HepG2 (cell line): ENCODE results near the gene ETHE1.

ENCODE experiments used
- BRCA1 ChIP-seq: sonication (generic); formaldehyde crosslinking; IDR thresholded peaks from 2 replicates; pipeline ENCODE4 v1.4.0; 2020; ENCODE audit warnings: missing genetic modification reagents
- CBX2 ChIP-seq, 2 experiments: fragments of 200-600 bp in 1 of 2; sonication (generic); formaldehyde crosslinking in 1 of 2; IDR thresholded peaks; 2 replicates each; pipeline versions ENCODE4 v1.7.0 to v1.8.1; 2018 to 2022; ENCODE audit warnings: low read depth in 2 of 2, low read length in 1 of 2, mild to moderate bottlenecking in 1 of 2, missing genetic modification reagents in 1 of 2
- ELF4 ChIP-seq: sonication (generic); formaldehyde crosslinking; IDR thresholded peaks from 2 replicates; pipeline ENCODE4 v1.5.0; 2020; ENCODE audit warnings: missing genetic modification reagents, mild to moderate bottlenecking, moderate library complexity, borderline replicate concordance
- ZNF496 ChIP-seq: sonication (generic); formaldehyde crosslinking; IDR thresholded peaks from 2 replicates; pipeline ENCODE4 v1.8.1; 2023; ENCODE audit warnings: mild to moderate bottlenecking, moderate library complexity, missing genetic modification reagents; ENCODE audit not compliant: insufficient replicate concordance
- ZNF629 ChIP-seq: sonication (generic); formaldehyde crosslinking; conservative IDR thresholded peaks from 2 replicates; pipeline ENCODE4 v1.5.0; 2020; ENCODE audit warnings: missing genetic modification reagents
- TF ChIP-seq, protein P1 (sequence below): sonication (generic); formaldehyde crosslinking; IDR thresholded peaks from 2 replicates; pipeline ENCODE4 v1.5.0; 2020; ENCODE audit warnings: mild to moderate bottlenecking, missing genetic modification reagents, moderate library complexity

GRCh38 chr19:43552198-43552450 lies 25.1 kb upstream of the ETHE1 start:
- TF ChIP-seq ZNF496 (CRISPR knock-in tag) (no peak), BRCA1 (CRISPR knock-in tag) (no peak), ELF4 (CRISPR knock-in tag) (no peak), CBX2 (IDR thresholded peaks at IDR 0.05; ENCODE audit: low read depth, low read length) (no peak), CBX2 (CRISPR knock-in tag; IDR thresholded peaks at IDR 0.05; ENCODE audit: low read depth) (no peak), ZNF629 (no peak)
- TF ChIP-seq, protein P1, sequence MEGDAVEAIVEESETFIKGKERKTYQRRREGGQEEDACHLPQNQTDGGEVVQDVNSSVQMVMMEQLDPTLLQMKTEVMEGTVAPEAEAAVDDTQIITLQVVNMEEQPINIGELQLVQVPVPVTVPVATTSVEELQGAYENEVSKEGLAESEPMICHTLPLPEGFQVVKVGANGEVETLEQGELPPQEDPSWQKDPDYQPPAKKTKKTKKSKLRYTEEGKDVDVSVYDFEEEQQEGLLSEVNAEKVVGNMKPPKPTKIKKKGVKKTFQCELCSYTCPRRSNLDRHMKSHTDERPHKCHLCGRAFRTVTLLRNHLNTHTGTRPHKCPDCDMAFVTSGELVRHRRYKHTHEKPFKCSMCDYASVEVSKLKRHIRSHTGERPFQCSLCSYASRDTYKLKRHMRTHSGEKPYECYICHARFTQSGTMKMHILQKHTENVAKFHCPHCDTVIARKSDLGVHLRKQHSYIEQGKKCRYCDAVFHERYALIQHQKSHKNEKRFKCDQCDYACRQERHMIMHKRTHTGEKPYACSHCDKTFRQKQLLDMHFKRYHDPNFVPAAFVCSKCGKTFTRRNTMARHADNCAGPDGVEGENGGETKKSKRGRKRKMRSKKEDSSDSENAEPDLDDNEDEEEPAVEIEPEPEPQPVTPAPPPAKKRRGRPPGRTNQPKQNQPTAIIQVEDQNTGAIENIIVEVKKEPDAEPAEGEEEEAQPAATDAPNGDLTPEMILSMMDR (CRISPR knock-in tag) = no peak
